Embryonic facial prominence (tissue), 1 donor: Measurements from ENCODE around the gene CES3.

ENCODE experiments used
- DNase-seq: peaks from one replicate; pipeline ENCODE4 v3.0.0-alpha.2; 2016; ENCODE audit errors: extremely low spot score

Gene CES3

DNA sequence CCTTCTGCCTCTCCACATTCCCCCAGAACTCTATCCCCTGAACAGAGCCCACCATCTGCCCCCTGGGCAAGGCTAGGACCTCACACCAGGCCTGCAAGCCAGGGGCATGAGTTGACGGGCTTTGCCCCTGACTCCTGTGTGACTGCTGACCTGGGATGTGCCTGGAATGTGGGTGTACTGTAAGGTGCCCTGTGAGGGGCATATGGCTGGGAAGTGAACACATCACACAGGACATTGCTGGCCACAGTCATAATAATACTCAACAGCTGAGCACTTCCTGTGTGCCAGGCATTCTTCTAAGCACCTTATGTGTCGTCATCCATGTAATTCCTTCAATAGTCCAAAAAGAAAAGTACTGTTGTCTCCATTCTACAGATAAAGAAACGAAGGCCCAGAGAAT, 40.7 kb downstream of the CES3 start:
- no peak for DNase-seq

DNA sequence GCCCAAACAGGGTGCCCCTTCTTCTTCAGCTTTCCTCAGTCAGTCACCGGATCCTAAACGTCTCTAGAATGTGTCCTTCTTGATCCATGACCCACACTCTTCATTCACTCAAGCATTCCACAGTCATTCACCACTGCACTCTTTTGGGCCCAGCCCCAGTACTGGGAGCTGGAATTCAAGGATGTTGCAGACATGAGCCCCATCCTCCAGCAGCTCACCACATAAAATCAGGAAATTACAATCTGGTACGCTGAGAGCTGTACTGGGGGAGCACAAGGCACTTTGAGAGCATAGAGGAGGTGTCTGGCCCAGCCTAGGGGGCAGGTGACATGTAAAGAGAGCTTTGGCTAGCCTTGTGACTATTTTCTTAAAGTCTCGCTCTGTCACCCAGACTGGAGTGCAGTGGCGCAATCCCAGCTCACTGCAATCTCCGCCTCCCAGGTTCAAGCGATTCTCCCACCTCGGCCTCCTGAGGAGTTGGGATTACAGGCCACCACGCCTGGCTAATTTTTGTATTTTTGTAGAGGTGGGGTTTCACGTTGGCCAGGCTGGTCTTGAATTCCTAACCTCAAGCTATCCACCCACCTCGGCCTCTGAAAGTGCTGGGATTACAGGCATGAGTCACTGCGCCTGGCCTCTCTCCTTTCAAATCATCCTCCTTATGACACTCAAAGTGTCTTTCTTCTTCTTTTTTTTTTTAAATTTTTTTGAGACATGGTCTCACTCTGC, 46.0 kb downstream of the CES3 start:
- DNase-seq: no peak

DNA sequence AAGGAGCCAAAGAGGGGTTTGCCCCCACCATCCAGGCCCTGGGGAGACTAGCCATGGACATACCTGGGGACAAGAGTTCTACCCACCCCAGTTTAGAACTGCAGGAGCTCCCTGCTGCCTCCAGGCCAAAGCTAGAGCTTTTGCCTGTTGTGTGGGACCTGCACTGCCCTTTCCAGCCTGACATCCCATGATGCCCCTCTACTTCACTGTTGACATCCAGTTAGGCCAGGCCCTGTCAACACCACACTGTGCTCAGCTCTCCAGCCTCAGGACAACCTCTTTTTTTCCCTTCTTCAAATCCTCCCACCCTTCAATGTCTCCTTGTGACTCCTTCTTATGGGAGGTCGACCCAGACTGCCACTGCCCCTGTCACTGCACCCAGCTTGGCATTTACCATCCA, 48.1 kb downstream of the CES3 start:
- no peak for DNase-seq

- DNase-seq: no peak
Measured at GRCh38 chr16:67011274-67011673, 50.2 kb downstream of the CES3 start.

GRCh38 chr16:67013233-67013822, 52.3 kb downstream of the CES3 start:
- DNase-seq: no peak

DNA sequence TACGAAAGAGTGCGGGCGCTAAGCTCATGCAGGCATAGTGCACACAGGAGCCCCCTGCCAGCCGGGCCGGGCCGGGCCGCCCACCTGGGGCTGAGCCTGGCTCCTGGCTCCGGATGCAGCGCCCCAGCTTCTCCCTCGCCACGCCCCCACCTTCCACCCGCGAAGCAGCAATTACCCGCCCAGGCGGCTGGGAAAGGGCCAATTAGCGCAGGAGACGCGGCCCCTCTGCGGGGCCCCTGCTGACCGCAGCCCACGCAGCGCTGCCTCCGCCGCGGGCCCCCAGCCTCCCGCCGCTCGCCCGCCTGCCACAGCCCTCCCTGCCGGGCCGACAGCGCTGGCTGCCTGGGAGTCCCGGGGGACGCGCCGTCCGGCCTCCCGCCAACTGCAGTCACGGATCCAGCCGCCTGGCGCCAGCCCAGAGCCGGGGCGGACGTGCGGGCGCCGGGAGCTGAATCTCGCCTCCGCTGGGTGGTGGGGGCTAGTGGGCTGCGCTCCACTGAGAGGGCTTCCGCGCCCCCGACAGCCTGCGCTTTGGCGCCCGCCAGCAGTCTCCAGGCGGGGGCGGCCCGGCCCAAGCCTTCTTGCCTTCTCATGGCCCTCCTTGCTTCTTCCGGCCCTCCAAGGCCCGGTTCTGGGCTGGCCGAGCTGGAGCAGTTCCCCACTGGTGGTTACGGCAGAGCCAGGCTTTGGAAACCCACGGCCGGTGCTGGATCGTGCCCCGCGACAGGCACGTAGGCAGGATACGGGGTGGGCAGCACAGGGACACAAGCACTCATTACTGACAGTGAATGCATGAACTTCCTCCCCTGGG, 53.0 kb downstream of the CES3 start:
- DNase-seq: peak; percentile 64

DNA sequence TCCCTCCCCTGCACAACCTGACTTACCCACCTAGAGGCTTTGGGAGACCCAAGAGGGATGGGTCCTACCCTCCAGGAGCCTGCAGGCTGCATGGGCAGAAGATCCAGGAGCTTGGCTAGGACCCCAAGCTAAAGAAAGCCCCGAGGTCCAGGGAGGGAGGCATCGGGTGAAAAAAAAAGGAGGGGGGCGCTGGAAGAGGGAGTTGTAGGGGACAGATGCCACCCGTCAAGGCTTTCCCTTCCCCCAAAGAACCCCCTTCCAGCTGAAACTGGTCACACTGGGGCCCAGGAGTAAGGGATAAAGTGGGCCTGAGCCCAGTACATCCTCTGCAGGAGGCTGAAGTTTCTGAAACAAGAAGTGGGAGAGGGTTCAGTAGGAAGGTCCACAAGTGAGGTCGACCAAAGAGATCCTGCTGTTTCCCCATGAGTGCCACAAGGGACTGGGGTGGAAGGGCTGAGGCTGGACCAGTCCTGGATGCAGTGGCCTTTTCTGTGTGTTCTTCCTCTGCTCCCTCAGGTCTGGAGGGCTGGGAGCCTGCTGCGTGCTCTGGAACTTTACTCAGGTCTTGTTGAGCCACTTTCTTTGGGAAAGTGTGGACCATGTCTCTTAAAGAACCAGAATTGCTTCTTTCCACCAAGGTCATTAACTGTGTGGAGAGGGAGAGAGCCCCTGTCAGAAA, 53.7 kb downstream of the CES3 start:
- no peak for DNase-seq

DNA sequence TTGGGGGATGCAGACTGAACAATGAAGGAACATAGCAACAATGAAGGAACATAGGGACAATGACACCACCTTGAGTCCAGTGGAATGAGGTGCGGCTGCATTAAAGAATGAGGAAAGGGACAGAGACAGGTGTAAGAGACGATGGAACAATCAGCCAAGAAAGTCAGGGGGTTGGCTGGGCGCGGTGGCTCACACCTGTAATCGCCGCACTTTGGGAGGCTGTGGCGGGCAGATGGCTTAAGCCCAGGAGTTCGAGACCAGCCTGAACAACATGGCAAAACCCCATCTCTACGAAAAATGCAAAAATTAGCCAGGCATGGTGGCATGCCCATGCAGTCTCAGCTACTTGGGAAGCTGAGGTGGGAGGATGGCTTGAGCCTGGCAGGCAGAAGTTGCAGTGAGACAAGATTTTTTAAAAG, 54.3 kb downstream of the CES3 start:
- DNase-seq: no peak

DNA sequence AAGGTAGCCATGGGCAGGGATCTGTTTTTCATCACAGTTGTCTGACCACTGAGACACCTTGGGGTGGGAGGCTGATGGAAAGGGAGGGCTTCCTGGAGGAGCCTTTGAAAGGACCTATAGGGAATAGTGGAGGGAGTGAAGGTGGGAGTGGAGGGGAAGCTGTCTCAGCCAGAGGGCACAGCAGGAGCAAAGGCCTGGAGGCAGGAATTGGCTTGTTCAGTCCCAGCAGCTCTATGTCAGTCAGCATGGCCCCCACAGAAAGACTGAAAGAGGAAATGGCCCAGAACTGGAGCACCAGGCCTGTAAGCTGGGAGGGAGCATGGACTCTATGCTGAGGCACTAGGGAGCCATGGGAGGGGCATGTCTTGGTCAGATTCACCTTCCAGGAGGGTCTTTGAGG, 55.1 kb downstream of the CES3 start:
- no peak for DNase-seq

DNA sequence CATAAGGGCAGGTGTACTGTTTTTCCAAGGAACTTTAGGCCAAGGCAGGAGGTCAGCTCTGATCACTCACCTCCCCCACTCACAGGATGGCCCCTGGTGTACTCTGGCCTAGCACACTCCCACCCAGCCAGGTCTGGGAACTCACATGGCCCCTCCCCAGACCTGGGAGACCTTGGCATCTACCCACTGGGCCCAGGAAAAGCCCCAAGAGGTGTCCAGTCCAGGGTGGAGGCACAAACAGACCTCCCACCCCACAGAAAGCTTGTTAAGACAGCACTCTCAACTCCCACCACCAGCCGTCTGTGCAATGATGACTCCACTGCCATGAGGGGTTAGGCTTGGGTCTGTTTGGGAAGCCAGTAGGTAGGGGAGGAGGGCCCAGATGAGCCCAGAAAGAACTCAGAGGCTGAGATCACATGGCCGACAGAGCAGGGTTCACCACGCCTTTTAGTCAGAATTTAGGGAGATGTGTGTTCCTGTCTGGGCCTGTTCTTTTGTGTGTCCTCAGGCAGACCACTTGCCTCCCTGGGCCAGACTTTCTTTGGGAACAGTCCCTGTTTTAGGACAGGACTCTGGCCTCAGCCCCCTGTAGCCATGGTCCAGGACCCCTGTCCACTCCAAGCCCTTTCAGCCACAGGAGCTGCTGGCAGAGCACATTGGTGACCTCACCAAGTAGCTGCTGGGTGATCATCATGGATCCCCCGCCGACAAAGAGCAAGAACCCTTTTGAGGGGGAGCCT, 55.8 kb downstream of the CES3 start:
- no peak for DNase-seq

DNA sequence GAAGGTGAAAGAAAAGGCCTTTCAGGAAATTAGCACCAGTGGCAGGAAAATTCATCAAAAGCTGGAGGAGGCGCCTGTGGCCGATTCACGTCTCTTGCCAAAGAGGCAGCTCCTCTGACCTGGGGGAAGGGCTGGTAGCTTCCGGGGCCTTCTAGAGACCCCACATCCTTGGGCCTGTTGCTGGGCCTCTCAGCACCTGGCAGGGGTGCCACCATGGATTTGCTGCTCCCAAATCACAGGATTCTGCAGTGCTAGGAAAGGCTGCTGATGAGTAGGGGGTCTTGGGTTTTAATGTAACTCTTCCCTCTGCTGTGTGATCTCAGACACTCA, 56.3 kb downstream of the CES3 start:
- DNase-seq: no peak

DNA sequence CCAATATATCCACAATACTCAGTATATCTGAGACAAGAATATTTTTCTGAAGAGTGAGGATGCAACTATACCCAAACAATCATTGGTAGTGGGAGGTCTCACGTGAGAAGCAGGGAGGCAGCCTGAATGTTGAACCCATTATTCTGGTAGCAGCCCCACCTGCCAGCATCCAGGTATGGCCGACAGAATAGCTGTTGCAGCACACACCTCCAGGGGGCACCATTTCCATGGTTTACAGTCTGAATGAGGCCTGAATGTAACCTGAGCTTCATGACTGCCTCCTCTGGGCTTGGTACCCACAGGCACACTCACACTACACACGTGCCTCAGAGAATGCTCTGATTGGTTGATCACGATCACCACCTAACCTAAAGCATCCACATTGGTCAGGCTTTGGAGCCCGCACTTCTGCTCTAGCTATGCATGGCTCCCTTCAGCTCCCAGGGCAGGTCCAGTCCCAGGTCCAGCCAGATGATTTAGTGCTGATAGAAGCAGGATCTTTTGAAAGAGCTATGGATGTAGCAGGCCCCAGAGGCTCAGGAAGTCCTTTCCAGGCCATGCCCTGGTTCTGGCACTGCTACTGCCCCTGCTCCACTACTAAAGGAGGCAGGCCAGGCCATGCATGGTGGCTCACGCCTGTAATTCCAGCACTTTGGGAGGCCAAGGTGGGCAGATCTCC, 56.9 kb downstream of the CES3 start:
- DNase-seq: peak; percentile 61

DNA sequence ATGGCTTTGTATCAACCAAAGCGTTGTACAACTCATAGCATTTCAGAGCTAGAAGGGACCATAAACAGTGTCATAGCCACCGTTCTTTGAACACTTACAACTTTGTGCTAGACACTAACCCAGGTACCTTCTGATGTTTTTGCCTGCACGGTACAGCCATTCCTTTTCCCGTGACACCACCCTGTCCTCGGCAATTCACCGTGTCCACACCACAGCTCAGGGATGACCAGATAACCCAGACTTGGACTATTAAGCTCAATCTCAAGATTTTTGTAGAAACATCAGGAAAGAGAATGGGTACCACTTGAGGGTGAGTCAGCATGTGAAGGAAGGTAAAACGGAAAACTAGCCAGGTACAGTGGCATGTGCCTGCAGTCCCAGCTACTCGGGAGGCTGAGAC, 58.1 kb downstream of the CES3 start:
- no peak for DNase-seq

DNA sequence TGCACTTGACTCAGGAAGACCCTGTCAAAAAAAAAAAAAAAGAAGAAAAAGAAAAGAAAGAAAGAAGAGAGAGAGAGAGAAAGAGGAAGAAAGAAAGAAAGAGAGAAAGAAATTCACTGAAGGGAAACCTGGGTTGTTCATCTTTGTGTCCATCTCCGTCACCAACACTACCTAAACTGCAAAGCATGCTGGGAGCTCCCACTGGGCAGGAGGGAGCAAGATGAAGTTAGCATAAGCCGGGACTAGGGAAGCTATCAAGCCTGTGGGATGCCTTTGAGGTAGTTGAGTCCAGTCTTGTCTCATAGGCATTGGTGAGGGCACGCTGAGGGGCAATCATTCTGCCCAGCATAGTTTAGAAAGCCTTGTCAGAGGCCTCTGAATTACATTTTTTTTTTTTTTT, 60.3 kb downstream of the CES3 start:
- no peak for DNase-seq

DNA sequence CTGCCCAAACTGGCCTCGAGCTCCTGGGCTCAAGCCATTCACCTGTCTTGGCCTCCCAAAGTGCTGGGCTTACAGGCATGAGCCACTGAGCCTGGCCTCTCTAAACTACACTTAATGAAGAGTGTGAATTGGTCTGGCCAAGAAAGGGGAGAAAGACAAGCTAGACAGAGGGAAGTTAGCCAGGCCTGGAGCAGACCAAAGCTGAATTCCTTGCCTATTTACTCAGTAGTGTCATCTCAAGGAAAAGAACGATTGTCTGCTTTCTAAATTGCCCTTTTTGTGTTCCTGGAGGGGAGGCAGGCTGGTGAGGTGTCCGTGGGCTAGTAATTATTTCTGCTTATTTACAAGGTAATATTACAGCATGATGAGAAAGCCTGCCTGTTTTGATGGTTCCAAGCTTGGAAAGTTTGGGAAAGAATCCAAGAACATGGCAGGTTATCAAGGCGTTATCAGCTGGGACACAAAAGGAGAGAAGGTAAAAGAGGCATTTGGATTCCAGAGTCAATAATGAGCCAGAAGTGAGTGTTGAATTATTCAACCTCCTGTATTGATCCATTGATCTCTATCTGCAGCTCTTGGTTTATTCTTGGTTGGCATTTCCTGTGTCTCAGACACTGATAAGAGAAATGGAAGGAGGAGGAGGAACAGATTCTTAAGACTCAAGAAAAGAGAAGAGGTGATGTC, 61.6 kb downstream of the CES3 start:
- DNase-seq: no peak

- DNase-seq: no peak
Measured at GRCh38 chr16:67023689-67024088, 62.6 kb downstream of the CES3 start.
